ENCODE measurements around the gene NAIF1.

Gene NAIF1

DNA sequence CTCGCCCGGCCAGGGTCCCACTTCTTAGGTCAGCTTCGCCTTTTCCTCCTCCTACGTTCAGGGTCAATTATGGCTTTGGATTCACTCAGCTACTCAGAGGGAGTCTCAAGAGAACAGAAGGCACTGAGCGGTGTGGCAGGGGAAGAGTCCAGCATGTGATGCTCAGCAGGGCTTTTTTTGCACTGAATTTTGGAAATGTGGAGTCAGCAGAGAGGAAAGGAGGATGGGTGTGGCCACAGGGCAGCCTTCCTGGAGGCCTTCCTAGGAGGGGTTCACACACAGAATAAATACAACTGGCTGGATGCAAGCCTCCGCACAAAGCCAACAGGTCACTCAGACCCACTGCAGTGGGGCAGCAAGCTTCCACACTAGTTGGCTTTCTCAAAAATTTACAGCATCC is 4.8 kb downstream of the NAIF1 start:
- peaks cover 8% of the 10 kb centered on the region for H3K36me3 ChIP-seq
- TF ChIP-seq, protein P1, sequence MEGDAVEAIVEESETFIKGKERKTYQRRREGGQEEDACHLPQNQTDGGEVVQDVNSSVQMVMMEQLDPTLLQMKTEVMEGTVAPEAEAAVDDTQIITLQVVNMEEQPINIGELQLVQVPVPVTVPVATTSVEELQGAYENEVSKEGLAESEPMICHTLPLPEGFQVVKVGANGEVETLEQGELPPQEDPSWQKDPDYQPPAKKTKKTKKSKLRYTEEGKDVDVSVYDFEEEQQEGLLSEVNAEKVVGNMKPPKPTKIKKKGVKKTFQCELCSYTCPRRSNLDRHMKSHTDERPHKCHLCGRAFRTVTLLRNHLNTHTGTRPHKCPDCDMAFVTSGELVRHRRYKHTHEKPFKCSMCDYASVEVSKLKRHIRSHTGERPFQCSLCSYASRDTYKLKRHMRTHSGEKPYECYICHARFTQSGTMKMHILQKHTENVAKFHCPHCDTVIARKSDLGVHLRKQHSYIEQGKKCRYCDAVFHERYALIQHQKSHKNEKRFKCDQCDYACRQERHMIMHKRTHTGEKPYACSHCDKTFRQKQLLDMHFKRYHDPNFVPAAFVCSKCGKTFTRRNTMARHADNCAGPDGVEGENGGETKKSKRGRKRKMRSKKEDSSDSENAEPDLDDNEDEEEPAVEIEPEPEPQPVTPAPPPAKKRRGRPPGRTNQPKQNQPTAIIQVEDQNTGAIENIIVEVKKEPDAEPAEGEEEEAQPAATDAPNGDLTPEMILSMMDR (IDR thresholded peaks at IDR 0.05; ENCODE audit: low read depth, low read length) = no peak
- H3K4me1 ChIP-seq = peaks cover 8% of the 10 kb centered on the region
- no peak for DNase-seq
- H3K27me3 ChIP-seq = no peaks in the 10 kb centered on the region
- no peak overlapping the region for H3K4me3 ChIP-seq (ENCODE audit: low read depth, low read length)
- H3K9me3 ChIP-seq = no peaks in the 10 kb centered on the region

DNA sequence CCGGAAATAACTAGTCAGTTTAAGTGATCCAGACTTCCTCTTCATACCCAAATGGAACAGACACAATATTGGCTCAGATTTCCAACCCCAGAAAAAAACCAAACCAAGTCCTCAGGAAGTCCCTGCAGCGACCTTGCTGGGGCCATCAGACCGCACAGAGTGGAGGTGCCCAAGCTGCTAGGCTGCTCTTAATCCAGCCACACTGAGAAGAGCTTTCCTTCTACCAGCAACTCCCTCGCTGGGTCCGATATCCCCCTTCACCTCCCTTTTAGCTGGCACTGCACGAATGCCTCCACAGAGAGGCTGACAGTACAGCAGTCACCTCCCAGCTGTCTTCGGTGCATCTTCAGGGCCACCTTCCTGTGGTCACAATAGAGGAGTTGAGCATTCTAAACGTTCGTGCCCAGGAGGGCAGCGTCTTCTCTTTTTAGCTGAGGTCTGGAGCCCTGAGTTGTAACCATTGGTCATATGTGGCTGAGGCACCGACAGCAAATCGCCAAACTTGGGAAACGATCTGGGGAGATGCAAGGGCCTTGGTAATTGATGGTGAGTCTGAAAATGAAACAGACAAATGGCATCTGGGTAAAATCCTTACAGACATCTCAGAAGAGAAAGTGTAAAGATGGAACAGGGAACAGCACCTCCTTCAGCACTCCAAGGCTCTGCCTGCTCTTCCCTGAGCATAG is 5.7 kb downstream of the NAIF1 start:
- H3K27me3 ChIP-seq = no peaks in the 10 kb centered on the region
- TF ChIP-seq, protein P1 (IDR thresholded peaks at IDR 0.05; ENCODE audit: low read depth, low read length) = no peak
- H3K9me3 ChIP-seq = no peaks in the 10 kb centered on the region
- H3K4me3 ChIP-seq (ENCODE audit: low read depth, low read length) = no peak overlapping the region
- peaks cover 8% of the 10 kb centered on the region for H3K36me3 ChIP-seq
- H3K4me1 ChIP-seq = peaks cover 3% of the 10 kb centered on the region
- no peak for DNase-seq

DNA sequence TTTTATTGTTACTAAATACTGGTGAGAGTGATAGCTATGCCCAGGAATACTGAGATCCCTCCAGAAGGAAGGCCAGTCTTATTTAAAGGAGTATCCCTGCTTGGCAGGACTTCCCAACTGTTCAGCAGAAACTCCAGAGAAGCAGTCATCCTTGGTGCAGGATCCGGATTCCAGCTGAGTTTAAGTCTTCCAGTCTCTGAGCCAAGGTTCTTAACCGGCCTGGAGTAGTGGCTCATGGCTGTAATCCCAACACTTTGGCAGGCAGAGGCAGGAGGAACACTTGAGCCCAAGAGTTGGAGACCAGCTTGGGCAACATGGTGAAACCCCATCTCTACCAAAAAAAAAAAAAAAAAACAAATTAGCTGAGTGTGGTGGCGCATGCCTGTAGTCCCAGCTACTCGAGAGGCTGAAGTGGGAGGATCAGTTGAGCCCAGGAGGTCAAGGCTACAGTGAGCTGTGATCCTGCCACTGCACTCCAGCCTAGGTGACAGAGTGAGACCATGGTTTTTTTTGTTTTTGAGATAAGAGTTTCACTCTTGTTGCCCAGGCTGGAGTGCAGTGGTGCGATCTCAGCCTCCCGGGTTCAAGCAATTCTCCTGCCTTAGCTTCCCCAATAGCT is 7.6 kb downstream of the NAIF1 start:
- no peak for DNase-seq
- TF ChIP-seq, protein P1 (IDR thresholded peaks at IDR 0.05; ENCODE audit: low read depth, low read length) = no peak
- H3K27me3 ChIP-seq = no peaks in the 10 kb centered on the region
- no peaks in the 10 kb centered on the region for H3K9me3 ChIP-seq
- peaks cover 3% of the 10 kb centered on the region; the same call in 1 of the 2 replicates for H3K4me1 ChIP-seq
- H3K36me3 ChIP-seq = peaks cover 8% of the 10 kb centered on the region
- H3K4me3 ChIP-seq (ENCODE audit: low read depth, low read length) = no peak overlapping the region

DNA sequence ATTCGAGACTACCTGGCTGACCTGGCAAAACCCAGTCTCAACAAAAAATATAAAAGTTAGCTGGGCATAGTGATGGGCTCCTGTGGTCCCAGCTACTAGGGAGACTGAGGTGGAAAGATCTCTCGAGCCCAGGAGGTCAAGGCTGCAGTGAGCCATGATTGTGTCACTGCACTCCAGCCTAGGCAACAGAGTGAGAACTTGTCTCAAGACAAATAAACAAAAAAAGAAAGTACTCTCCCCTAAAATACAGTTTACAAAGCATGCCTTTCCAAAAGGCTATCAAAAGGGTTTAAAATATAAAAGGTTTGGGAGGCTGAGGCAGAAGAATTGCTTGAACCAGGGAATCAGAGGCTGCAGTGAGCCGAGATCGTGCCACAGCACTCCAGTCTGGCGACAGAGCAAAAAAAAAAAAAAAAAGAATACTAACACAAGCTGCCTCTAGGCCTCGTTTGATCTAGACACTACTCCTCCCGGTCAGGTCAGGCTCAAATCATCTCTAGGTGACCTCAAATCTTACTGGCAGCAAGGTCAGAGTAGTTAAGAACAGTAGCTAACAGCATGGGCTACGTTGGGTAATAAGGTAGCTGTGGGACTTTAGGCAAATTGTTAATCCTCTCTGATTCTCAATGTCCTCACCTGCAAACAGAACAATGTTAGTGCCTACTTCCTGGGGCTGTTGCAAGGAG is 9.3 kb downstream of the NAIF1 start:
- peaks cover 4% of the 10 kb centered on the region for H3K36me3 ChIP-seq
- no peak for DNase-seq
- no peaks in the 10 kb centered on the region for H3K9me3 ChIP-seq
- no peak overlapping the region for H3K4me3 ChIP-seq (ENCODE audit: low read depth, low read length)
- no peaks in the 10 kb centered on the region for H3K27me3 ChIP-seq
- TF ChIP-seq, protein P1 (IDR thresholded peaks at IDR 0.05; ENCODE audit: low read depth, low read length) = no peak
- H3K4me1 ChIP-seq = peaks cover 3% of the 10 kb centered on the region; the same call in 1 of the 2 replicates

DNA sequence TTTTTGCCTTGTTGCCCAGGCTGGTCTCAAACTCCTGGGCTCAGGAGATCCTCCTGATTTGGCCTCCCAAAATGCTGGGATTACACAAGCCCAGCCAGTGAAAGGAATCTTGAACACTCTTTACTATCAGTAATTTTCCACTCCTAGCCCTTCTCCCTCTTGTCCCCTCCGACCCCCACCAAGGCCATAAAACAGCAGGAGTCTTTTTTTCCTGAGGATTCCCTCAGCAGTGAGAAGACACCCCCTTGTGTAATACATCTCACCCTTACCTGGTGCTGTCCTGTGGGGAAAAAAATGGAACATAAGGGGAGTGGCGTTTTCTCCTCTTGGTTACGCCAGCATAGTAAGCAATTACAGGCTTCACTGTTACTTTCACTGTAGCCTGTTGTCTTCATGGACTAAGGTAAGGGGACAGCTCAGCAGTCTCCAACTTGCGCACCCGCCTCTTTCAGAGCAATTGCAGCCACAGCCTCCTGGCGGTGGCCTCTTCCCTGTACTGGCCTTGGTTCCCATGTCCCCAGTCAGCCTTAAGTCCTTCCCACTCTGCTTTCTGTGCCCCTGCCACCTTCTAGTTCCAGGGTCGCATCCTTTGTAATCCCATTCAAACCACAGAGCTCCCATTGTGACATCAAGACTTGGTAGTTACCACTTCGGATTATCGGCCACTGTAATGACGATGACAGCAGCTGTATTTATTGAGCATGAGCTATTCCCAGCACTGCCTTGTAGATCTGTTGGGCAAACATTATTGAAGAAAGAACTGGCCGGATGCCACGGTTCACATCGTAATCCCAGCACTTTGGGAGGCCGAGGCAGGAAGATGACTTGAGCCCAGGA is 10.0 kb downstream of the NAIF1 start:
- no peak for DNase-seq
- Histone ChIP-seq H3K4me1 (peaks cover 3% of the 10 kb centered on the region; the same call in 1 of the 2 replicates), H3K4me3 (ENCODE audit: low read depth, low read length) (no peak overlapping the region), H3K9me3 (no peaks in the 10 kb centered on the region), H3K36me3 (peaks cover 4% of the 10 kb centered on the region; the same call in 1 of the 2 replicates), H3K27me3 (no peaks in the 10 kb centered on the region)
- TF ChIP-seq, protein P1 (IDR thresholded peaks at IDR 0.05; ENCODE audit: low read depth, low read length) = no peak

All from BE2C (cell line).